Sigmoid colon (tissue), 4 donors: ENCODE data around the gene ACAT2.

Experiments used
- POLR2A ChIP-seq, 2 donors: fragments of 450-650 bp; IDR thresholded peaks; one replicate each; pipeline ENCODE4 v1.6.1; 2016; ENCODE audit warnings: antibody characterized with exemption in 2 of 2, mild to moderate bottlenecking in 2 of 2, moderate library complexity in 2 of 2
- POLR2AphosphoS5 ChIP-seq, 4 donors: sonication (generic); formaldehyde crosslinking; IDR thresholded peaks; one replicate each; pipeline ENCODE4 v1.6.1; 2017; ENCODE audit warnings: antibody characterized with exemption in 4 of 4
- TF ChIP-seq, protein P1 (sequence below), 4 experiments: fragments of 450-650 bp in 3 of 4; fragments of 200-600 bp in 1 of 4; IDR thresholded peaks; one replicate each; pipeline ENCODE4 v1.5.1; 2016 to 2019; ENCODE audit warnings: antibody characterized with exemption in 4 of 4, mild to moderate bottlenecking in 3 of 4, moderate library complexity in 2 of 4

- TF ChIP-seq, protein P1, sequence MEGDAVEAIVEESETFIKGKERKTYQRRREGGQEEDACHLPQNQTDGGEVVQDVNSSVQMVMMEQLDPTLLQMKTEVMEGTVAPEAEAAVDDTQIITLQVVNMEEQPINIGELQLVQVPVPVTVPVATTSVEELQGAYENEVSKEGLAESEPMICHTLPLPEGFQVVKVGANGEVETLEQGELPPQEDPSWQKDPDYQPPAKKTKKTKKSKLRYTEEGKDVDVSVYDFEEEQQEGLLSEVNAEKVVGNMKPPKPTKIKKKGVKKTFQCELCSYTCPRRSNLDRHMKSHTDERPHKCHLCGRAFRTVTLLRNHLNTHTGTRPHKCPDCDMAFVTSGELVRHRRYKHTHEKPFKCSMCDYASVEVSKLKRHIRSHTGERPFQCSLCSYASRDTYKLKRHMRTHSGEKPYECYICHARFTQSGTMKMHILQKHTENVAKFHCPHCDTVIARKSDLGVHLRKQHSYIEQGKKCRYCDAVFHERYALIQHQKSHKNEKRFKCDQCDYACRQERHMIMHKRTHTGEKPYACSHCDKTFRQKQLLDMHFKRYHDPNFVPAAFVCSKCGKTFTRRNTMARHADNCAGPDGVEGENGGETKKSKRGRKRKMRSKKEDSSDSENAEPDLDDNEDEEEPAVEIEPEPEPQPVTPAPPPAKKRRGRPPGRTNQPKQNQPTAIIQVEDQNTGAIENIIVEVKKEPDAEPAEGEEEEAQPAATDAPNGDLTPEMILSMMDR (IDR thresholded peaks at IDR 0.05) = no peak
- no peak for TF ChIP-seq POLR2A (IDR thresholded peaks at IDR 0.05)
- TF ChIP-seq POLR2AphosphoS5 (IDR thresholded peaks at IDR 0.05) = no peak
Observed at GRCh38 chr6:159804504-159804903, 42.7 kb downstream of the ACAT2 start.
